Liver (tissue), 9 donors: ENCODE measurements around the gene UBE2Q2. TPM values are rescaled to one million over a fixed set of nuclear protein-coding genes. Genes with fewer than 3 reads are reported as not detected.
A peak's percentile ranks its signal among the peaks of the same experiment; 100 is the strongest.

ENCODE experiments used
- DNase-seq: peaks from one replicate; pipeline ENCODE4 v3.0.0-alpha.2; 2017; ENCODE audit warnings: low spot score
- H3K27ac ChIP-seq, 2 donors: one replicate each; pipeline ENCODE4 v1.7.0; 2013; ENCODE audit warnings: inconsistent platforms in 2 of 2, low read length in 2 of 2, control low read depth in 1 of 2, low read depth in 1 of 2, mild to moderate bottlenecking in 1 of 2
- H3K27me3 ChIP-seq, 4 donors: one replicate each; pipeline versions ENCODE4 v1.6.1 to v1.7.0; 2013; ENCODE audit warnings: low read length in 3 of 4, inconsistent platforms in 1 of 4, mild to moderate bottlenecking in 1 of 4, moderate library complexity in 1 of 4; ENCODE audit not compliant: control insufficient read depth in 4 of 4, insufficient read depth in 4 of 4
- H3K36me3 ChIP-seq, 4 donors: one replicate each; pipeline versions ENCODE4 v1.6.1 to v1.7.0; 2013; ENCODE audit warnings: low read length in 3 of 4, mild to moderate bottlenecking in 3 of 4, low read depth in 1 of 4, moderate library complexity in 1 of 4; ENCODE audit not compliant: control insufficient read depth in 4 of 4, insufficient read depth in 3 of 4
- H3K4me1 ChIP-seq, 4 donors: one replicate each; pipeline versions ENCODE4 v1.6.1 to v1.7.0; 2013; ENCODE audit warnings: low read length in 3 of 4, mild to moderate bottlenecking in 3 of 4, moderate library complexity in 1 of 4; ENCODE audit not compliant: control insufficient read depth in 4 of 4, insufficient read depth in 4 of 4
- H3K4me3 ChIP-seq, 3 donors: one replicate each; pipeline versions ENCODE4 v1.6.1 to v1.7.0; 2013; ENCODE audit warnings: low read length in 3 of 3, control low read depth in 1 of 3, low read depth in 1 of 3, mild to moderate bottlenecking in 1 of 3
- H3K9ac ChIP-seq, 2 donors: one replicate each; pipeline ENCODE4 v1.7.0; 2013; ENCODE audit warnings: low read length in 2 of 2, mild to moderate bottlenecking in 2 of 2, moderate library complexity in 2 of 2, control low read depth in 1 of 2, low read depth in 1 of 2
- H3K9me3 ChIP-seq, 4 donors: one replicate each; pipeline versions ENCODE4 v1.6.1 to v1.7.0; 2013; ENCODE audit warnings: low read length in 3 of 4; ENCODE audit not compliant: control insufficient read depth in 4 of 4
- ATF3 ChIP-seq: IDR thresholded peaks from 2 replicates; pipeline ENCODE4 v1.6.1; 2016; ENCODE audit warnings: antibody characterized with exemption
- CTCF ChIP-seq: fragments of 150-350 bp; IDR thresholded peaks from 2 replicates; pipeline ENCODE4 v1.5.1; 2017; ENCODE audit warnings: improper control_type of control experiment, low read depth, low read length; ENCODE audit not compliant: missing input control
- EGR1 ChIP-seq, 2 donors: IDR thresholded peaks; 2 replicates each; pipeline ENCODE4 v1.6.1; 2016 to 2018; ENCODE audit warnings: antibody characterized with exemption in 2 of 2, low read depth in 2 of 2
- FOXA1 ChIP-seq: IDR thresholded peaks from 2 replicates; pipeline ENCODE4 v1.6.1; 2016; ENCODE audit warnings: antibody characterized with exemption
- FOXA2 ChIP-seq: IDR thresholded peaks from 2 replicates; pipeline ENCODE4 v1.6.1; 2016; ENCODE audit warnings: antibody characterized with exemption
- GABPA ChIP-seq, 2 donors: IDR thresholded peaks in 1 of 2; conservative IDR thresholded peaks in 1 of 2; 2 replicates each; pipeline ENCODE4 v1.6.1; 2016; ENCODE audit warnings: antibody characterized with exemption in 2 of 2, mild to moderate bottlenecking in 1 of 2, moderate library complexity in 1 of 2
- HNF4A ChIP-seq, 2 donors: conservative IDR thresholded peaks; 2 replicates each; pipeline ENCODE4 v1.6.1; 2016; ENCODE audit warnings: antibody characterized with exemption in 2 of 2, mild to moderate bottlenecking in 2 of 2
- HNF4G ChIP-seq: IDR thresholded peaks from 2 replicates; pipeline ENCODE4 v1.6.1; 2016; ENCODE audit warnings: antibody characterized with exemption
- JUND ChIP-seq, 2 donors: IDR thresholded peaks; 2 replicates each; pipeline ENCODE4 v1.6.1; 2016; ENCODE audit warnings: antibody characterized with exemption in 2 of 2
- NR2F2 ChIP-seq: IDR thresholded peaks from 2 replicates; pipeline ENCODE4 v1.6.1; 2016; ENCODE audit warnings: antibody characterized with exemption
- RAD21 ChIP-seq, 2 donors: IDR thresholded peaks; 2 replicates each; pipeline ENCODE4 v1.6.1; 2016; ENCODE audit warnings: antibody characterized with exemption in 2 of 2, mild to moderate bottlenecking in 2 of 2
- RXRA ChIP-seq, 2 donors: IDR thresholded peaks; 2 replicates each; pipeline ENCODE4 v1.6.1; 2017 to 2018; ENCODE audit warnings: antibody characterized with exemption in 2 of 2, mild to moderate bottlenecking in 1 of 2
- SP1 ChIP-seq: IDR thresholded peaks from 2 replicates; pipeline ENCODE4 v1.6.1; 2018; ENCODE audit warnings: antibody characterized with exemption, mild to moderate bottlenecking
- TAF1 ChIP-seq: conservative IDR thresholded peaks from 2 replicates; pipeline ENCODE4 v1.6.1; 2016; ENCODE audit warnings: antibody characterized with exemption, mild to moderate bottlenecking
- YY1 ChIP-seq: IDR thresholded peaks from 2 replicates; pipeline ENCODE4 v1.6.1; 2016; ENCODE audit warnings: antibody characterized with exemption, mild to moderate bottlenecking
- WGBS: extraction: QIAGEN DNeasy Blood & Tissue Kit; methylation state at CpG from one replicate; pipeline ENCODE4 v1.1.7; 2013; 5-methylcytosine and 5-hydroxymethylcytosine counted together
- polyA plus RNA-seq, 2 donors: library from polyadenylated mRNA; stranded (reverse) in 1 of 2; unstranded in 1 of 2; fragments of 200-250 nt in 1 of 2; fragments of >200 nt in 1 of 2; fragmentation: Nextera tagmentation in 1 of 2; extraction: Ambion mirVana in 1 of 2; gene quantifications; one replicate each; pipeline versions ENCODE4 v1.2.1 to v1.2.3, GENCODE V29; 2013 to 2015
- total RNA-seq, 2 donors: library from RNA; depleted of rRNA; stranded (reverse); fragments of >200 nt; gene quantifications; one replicate each; pipeline ENCODE4 v1.2.3, GENCODE V29; 2014
- TF ChIP-seq, protein P1 (sequence below): IDR thresholded peaks from 2 replicates; pipeline ENCODE4 v1.6.1; 2016; ENCODE audit warnings: antibody characterized with exemption
- TF ChIP-seq, protein P2 (sequence below): IDR thresholded peaks from 2 replicates; pipeline ENCODE4 v1.6.1; 2016; ENCODE audit warnings: antibody characterized with exemption
- donor health status: healthy.
- donor health status: healthy.
- donor health status: healthy.
- donor health status: healthy.
- donor health status: healthy.

Gene UBE2Q2
- total and polyA plus RNA-seq, 4 donors, result 2.4 to 14.4 (median 5.2) TPM

GRCh38 chr15:75843678-75844581, 683 bp downstream of the UBE2Q2 start:
- H3K9me3 ChIP-seq, result no peaks in the 10 kb centered on the region
- H3K4me1 ChIP-seq, result peaks cover 3 to 19% (median 11%) of the 10 kb centered on the region in 4 donors
- TF ChIP-seq EGR1 (IDR thresholded peaks at IDR 0.05; ENCODE audit: low read depth in 2 of 2) (no peak), FOXA2 (no peak), NR2F2 (no peak), YY1 (no peak), HNF4G (no peak)
- TF ChIP-seq, protein P1, sequence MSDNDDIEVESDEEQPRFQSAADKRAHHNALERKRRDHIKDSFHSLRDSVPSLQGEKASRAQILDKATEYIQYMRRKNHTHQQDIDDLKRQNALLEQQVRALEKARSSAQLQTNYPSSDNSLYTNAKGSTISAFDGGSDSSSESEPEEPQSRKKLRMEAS, result no peak
- WGBS, result 2% methylated on average over 77 of the region's 77 CpGs
- H3K36me3 ChIP-seq, result peaks cover 0 to 1% (median 0%) of the 10 kb centered on the region in 4 donors
- H3K4me3 ChIP-seq, result peak overlapping the region; percentile 55 to 96 (median 95)
- peak overlapping the region; percentile 63 to 82 for H3K27ac ChIP-seq
- no peaks in the 10 kb centered on the region for H3K27me3 ChIP-seq
- peak overlapping the region; percentile 21 to 36 for H3K9ac ChIP-seq
- DNase-seq, result peak; percentile 69

- 58% methylated on average over 13 of the region's 13 CpGs for WGBS
- no peaks in the 10 kb centered on the region for H3K27me3 ChIP-seq
- DNase-seq, result no peak
- H3K36me3 ChIP-seq, result peaks cover 0 to 1% (median 0%) of the 10 kb centered on the region in 4 donors
- no peak overlapping the region for H3K27ac ChIP-seq
- peak overlapping the region in 1 of 2 donors; percentile 21 for H3K9ac ChIP-seq
- no peaks in the 10 kb centered on the region for H3K9me3 ChIP-seq
- peaks cover 3 to 19% (median 11%) of the 10 kb centered on the region in 4 donors for H3K4me1 ChIP-seq
- TF ChIP-seq TAF1 (no peak), CTCF (no peak), YY1 (no peak), JUND (IDR thresholded peaks at IDR 0.05) (no peak), SP1 (no peak), GABPA (IDR thresholded peaks at IDR 0.05 in 1 of 2, conservative IDR thresholded peaks at IDR 0.05 in 1 of 2) (no peak), ATF3 (no peak), HNF4G (no peak), RXRA (IDR thresholded peaks at IDR 0.05) (no peak), EGR1 (IDR thresholded peaks at IDR 0.05; ENCODE audit: low read depth in 2 of 2) (no peak), FOXA1 (no peak), NR2F2 (no peak), RAD21 (IDR thresholded peaks at IDR 0.05) (no peak), HNF4A (conservative IDR thresholded peaks at IDR 0.05) (no peak)
- TF ChIP-seq, protein P2, sequence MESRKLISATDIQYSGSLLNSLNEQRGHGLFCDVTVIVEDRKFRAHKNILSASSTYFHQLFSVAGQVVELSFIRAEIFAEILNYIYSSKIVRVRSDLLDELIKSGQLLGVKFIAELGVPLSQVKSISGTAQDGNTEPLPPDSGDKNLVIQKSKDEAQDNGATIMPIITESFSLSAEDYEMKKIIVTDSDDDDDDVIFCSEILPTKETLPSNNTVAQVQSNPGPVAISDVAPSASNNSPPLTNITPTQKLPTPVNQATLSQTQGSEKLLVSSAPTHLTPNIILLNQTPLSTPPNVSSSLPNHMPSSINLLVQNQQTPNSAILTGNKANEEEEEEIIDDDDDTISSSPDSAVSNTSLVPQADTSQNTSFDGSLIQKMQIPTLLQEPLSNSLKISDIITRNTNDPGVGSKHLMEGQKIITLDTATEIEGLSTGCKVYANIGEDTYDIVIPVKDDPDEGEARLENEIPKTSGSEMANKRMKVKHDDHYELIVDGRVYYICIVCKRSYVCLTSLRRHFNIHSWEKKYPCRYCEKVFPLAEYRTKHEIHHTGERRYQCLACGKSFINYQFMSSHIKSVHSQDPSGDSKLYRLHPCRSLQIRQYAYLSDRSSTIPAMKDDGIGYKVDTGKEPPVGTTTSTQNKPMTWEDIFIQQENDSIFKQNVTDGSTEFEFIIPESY, result no peak
- TF ChIP-seq, protein P1, result no peak
- peak overlapping the region in 2 of 3 donors; percentile 95 to 96 for H3K4me3 ChIP-seq
These were observed 1.5 kb downstream of the UBE2Q2 start for GRCh38 chr15:75844629-75845335.
